Gastrocnemius medialis (tissue), 4 donors: ENCODE results near the gene BBS12. TPM values are rescaled to one million over a fixed set of nuclear protein-coding genes. Genes with fewer than 3 reads are reported as not detected.

ENCODE experiments used
- ATAC-seq, 2 donors: fragments of 150-250 bp; one replicate each; pipeline ENCODE4 v1.9.1; 2016
- DNase-seq, 2 donors: peaks; one replicate each; pipeline ENCODE4 v3.0.0-alpha.2; 2019
- H3K27ac ChIP-seq, 4 donors: fragments of 200-600 bp; sonication (generic); 1 replicate in 1 of 4; 2 replicates in 3 of 4; pipeline ENCODE4 v1.5.1; 2016 to 2018; ENCODE audit warnings: mild to moderate bottlenecking in 2 of 4, moderate library complexity in 1 of 4
- H3K27me3 ChIP-seq, 3 donors: fragments of 200-600 bp; sonication (generic) in 2 of 3; 1 replicate in 1 of 3; 2 replicates in 2 of 3; pipeline versions ENCODE4 v1.5.1 to v1.6.0; 2016 to 2019; ENCODE audit warnings: mild to moderate bottlenecking in 1 of 3, moderate library complexity in 1 of 3
- H3K36me3 ChIP-seq, 2 donors: fragments of 200-600 bp; sonication (generic) in 1 of 2; one replicate each; pipeline ENCODE4 v1.5.1; 2017 to 2018
- H3K4me1 ChIP-seq, 2 donors: fragments of 200-600 bp; sonication (generic) in 1 of 2; one replicate each; pipeline ENCODE4 v1.5.1; 2016 to 2017; ENCODE audit warnings: mild to moderate bottlenecking in 2 of 2
- H3K4me3 ChIP-seq, 4 donors: fragments of 200-600 bp; sonication (generic) in 3 of 4; 1 replicate in 1 of 4; 2 replicates in 3 of 4; pipeline ENCODE4 v1.5.1; 2016 to 2019; ENCODE audit warnings: mild to moderate bottlenecking in 2 of 4
- H3K9me3 ChIP-seq, 3 donors: fragments of 200-600 bp; sonication (generic) in 2 of 3; 1 replicate in 1 of 3; 2 replicates in 2 of 3; pipeline ENCODE4 v1.5.1; 2016 to 2019
- POLR2A ChIP-seq, 2 donors: fragments of 450-650 bp; IDR thresholded peaks; one replicate each; pipeline ENCODE4 v1.6.1; 2017; ENCODE audit warnings: antibody characterized with exemption in 2 of 2, mild to moderate bottlenecking in 2 of 2, moderate library complexity in 2 of 2
- in situ Hi-C, 4 donors: fragments of 200-750 bp; cut with MboI; loops; one replicate each; pipeline versions ENCODE4 v1.15.0 to v1.8.0; 2017; ENCODE audit warnings: low sequenced_read_pairs in 4 of 4
- intact Hi-C: fragments of 100-400 bp; cut with DNase I; formaldehyde crosslinking; loops from one replicate; pipeline ENCODE4 v1.15.1; 2023; ENCODE audit warnings: low total_unique reads
- total RNA-seq, 4 donors: library from RNA; depleted of rRNA; stranded (reverse); fragments of >200 nt; gene quantifications; one replicate each; pipeline versions ENCODE4 v1.1.0 to v1.2.3, GENCODE V29; 2016
- TF ChIP-seq, protein P1 (sequence below), 5 experiments: fragments of 450-650 bp in 3 of 5; fragments of 200-600 bp in 2 of 5; sonication (generic) in 2 of 5; IDR thresholded peaks in 4 of 5; conservative IDR thresholded peaks in 1 of 5; 1 replicate in 4 of 5; 2 replicates in 1 of 5; pipeline ENCODE4 v1.5.1; 2016 to 2019; ENCODE audit warnings: antibody characterized with exemption in 5 of 5, mild to moderate bottlenecking in 3 of 5, moderate library complexity in 3 of 5

The BBS12 gene
- total RNA-seq, 4 donors from 2014 or later = 0.61 to 1.9 (median 1.3) TPM

DNA sequence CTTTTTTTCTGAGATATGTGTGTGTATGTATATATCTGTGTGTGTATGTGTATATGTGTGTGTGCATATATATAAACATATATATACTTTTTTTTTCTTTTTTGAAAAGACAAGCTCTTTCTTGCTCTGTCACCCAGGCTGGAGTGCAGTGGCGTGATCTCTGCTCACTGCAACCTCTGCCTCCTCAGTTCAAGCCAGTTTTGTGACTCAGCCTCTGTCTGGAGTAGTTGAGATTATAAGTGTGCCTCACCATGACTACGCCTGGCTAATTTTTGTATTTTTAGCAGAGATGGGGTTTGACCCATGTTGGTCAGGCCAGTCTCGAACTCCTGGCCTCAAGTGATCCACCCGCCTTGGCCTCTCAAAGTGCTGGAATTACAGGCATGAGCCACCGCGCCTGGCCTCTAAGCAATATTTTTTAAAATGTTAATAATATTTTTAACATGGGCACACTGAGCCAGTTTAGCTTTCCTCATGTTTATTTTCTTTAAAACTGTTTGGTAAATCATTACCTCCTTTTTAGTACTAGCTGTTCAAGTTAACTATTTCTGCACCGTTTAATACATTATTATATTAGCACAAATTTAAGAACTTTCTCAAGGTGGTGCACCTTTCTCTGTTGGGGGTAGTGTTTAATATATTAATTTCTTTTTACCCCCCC, 33.3 kb downstream of the BBS12 start:
- peaks cover 0 to 4% of the 10 kb centered on the region in 2 donors for H3K4me1 ChIP-seq
- no peak for ATAC-seq
- H3K36me3 ChIP-seq = no peaks in the 10 kb centered on the region
- H3K27me3 ChIP-seq = no peaks in the 10 kb centered on the region
- no peaks in the 10 kb centered on the region for H3K9me3 ChIP-seq
- no peak for TF ChIP-seq POLR2A (IDR thresholded peaks at IDR 0.05)
- TF ChIP-seq, protein P1, sequence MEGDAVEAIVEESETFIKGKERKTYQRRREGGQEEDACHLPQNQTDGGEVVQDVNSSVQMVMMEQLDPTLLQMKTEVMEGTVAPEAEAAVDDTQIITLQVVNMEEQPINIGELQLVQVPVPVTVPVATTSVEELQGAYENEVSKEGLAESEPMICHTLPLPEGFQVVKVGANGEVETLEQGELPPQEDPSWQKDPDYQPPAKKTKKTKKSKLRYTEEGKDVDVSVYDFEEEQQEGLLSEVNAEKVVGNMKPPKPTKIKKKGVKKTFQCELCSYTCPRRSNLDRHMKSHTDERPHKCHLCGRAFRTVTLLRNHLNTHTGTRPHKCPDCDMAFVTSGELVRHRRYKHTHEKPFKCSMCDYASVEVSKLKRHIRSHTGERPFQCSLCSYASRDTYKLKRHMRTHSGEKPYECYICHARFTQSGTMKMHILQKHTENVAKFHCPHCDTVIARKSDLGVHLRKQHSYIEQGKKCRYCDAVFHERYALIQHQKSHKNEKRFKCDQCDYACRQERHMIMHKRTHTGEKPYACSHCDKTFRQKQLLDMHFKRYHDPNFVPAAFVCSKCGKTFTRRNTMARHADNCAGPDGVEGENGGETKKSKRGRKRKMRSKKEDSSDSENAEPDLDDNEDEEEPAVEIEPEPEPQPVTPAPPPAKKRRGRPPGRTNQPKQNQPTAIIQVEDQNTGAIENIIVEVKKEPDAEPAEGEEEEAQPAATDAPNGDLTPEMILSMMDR (IDR thresholded peaks at IDR 0.05 in 4 of 5, conservative IDR thresholded peaks at IDR 0.05 in 1 of 5) = no peak
- H3K4me3 ChIP-seq = no peak overlapping the region
- intact Hi-C loops = no loop called here
- in situ Hi-C loops = loop anchor here in 1 of 4 donors (25.0 kb wide), 1 partner anchor 1496 kb away; no protein-coding TSS in a partner anchor
- H3K27ac ChIP-seq = no peak overlapping the region
- no peak for DNase-seq

DNA sequence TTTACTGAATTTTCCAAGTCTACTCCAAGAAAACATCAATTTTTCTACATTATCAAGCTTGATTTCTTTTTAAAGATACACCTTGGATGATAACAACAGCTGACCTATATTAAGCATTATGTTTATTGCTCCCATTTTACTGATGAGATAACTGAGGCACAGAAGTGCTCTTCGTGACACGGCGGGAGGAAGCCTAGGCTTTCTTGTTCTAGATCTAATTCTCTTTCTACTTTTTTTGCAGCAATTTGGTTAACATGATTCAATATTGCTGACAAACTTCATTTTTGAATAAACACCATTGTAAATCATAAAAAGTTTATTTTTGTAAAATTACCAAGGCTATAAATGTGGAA, 33.8 kb downstream of the BBS12 start:
- no peaks in the 10 kb centered on the region for H3K9me3 ChIP-seq
- no peak for TF ChIP-seq POLR2A (IDR thresholded peaks at IDR 0.05)
- TF ChIP-seq, protein P1 (IDR thresholded peaks at IDR 0.05 in 4 of 5, conservative IDR thresholded peaks at IDR 0.05 in 1 of 5) = no peak
- no peak overlapping the region for H3K4me3 ChIP-seq
- intact Hi-C loops (no loop called here), in situ Hi-C loops (loop anchor here in 1 of 4 donors (25.0 kb wide), 1 partner anchor 1496 kb away; no protein-coding TSS in a partner anchor)
- no peaks in the 10 kb centered on the region for H3K36me3 ChIP-seq
- no peaks in the 10 kb centered on the region for H3K27me3 ChIP-seq
- no peak for DNase-seq
- no peak for ATAC-seq
- peaks cover 0 to 4% of the 10 kb centered on the region in 2 donors for H3K4me1 ChIP-seq
- H3K27ac ChIP-seq = no peak overlapping the region

DNA sequence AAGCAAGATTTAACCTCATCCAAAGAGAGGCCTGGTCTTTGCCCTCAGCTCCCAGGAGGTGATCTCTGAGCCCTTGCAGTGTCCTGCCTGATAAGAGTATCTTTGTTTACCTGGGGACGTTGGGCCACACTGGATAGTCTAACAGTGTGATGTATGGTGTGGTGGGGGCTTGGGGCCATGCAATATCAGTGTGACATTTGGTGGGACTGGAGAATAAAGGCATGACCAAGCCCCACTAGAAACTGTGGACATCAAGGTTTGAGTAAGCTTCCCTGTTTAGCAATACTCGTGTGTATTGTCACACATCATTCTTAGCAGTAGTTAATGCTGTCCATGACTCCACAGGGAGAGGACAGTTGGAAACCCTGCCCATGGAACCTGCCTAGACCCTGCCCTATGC, 34.4 kb downstream of the BBS12 start:
- TF ChIP-seq POLR2A (IDR thresholded peaks at IDR 0.05) = no peak
- TF ChIP-seq, protein P1 (IDR thresholded peaks at IDR 0.05 in 4 of 5, conservative IDR thresholded peaks at IDR 0.05 in 1 of 5) = no peak
- Histone ChIP-seq H3K4me3 (no peak overlapping the region), H3K9me3 (no peaks in the 10 kb centered on the region), H3K27ac (no peak overlapping the region), H3K27me3 (no peaks in the 10 kb centered on the region), H3K36me3 (no peaks in the 10 kb centered on the region), H3K4me1 (peaks cover 0 to 4% of the 10 kb centered on the region in 2 donors)
- DNase-seq (no peak), ATAC-seq (no peak)
- in situ Hi-C loops = loop anchor here in 1 of 4 donors (25.0 kb wide), 1 partner anchor 1495 kb away; no protein-coding TSS in a partner anchor
- intact Hi-C loops = no loop called here

DNA sequence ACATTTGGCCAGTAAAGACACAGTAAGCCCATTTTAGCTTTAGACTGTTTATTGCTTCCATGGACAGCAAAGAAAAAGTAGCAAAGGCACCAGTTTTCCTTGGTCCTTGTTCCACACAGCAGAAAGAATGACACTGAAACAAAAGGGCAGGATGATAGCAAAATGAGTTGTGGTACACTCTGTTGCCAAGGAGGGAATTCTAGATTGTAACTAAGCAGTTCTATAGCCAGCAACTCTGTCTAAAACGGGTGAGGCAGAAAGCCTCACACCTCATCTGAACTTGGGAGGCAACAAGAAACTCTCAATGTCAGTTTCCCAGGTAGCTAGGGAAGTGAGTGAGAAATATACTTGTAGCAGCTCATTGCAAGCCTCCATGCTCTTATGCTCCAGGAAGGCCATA, 39.2 kb downstream of the BBS12 start:
- no peak for ATAC-seq
- H3K36me3 ChIP-seq = no peaks in the 10 kb centered on the region
- intact Hi-C loops = no loop called here

More for the DNA sequence above, 39.2 kb downstream of the BBS12 start:
- DNase-seq = no peak
- Histone ChIP-seq H3K9me3 (no peaks in the 10 kb centered on the region), H3K27ac (no peak overlapping the region), H3K4me3 (no peak overlapping the region), H3K27me3 (no peaks in the 10 kb centered on the region), H3K4me1 (no peaks in the 10 kb centered on the region)
- in situ Hi-C loops = loop anchor here in 1 of 4 donors (25.0 kb wide), 1 partner anchor 1491 kb away; no protein-coding TSS in a partner anchor
- TF ChIP-seq POLR2A (IDR thresholded peaks at IDR 0.05) = no peak
- TF ChIP-seq, protein P1 (IDR thresholded peaks at IDR 0.05 in 4 of 5, conservative IDR thresholded peaks at IDR 0.05 in 1 of 5) = no peak
